ENCODE results near the gene MUC5AC. TPM values are rescaled to one million over a fixed set of nuclear protein-coding genes. Genes with fewer than 3 reads are reported as not detected.

Gene MUC5AC
- total RNA-seq, 6 experiments from 2014 or later = not detected

GRCh38 chr11:1200611-1201191, 42.9 kb downstream of the MUC5AC start:
- Mint-ChIP-seq H3K27me3 (ENCODE audit: insufficient read depth) (peaks cover 8% of the 10 kb centered on the region), H3K4me1 (ENCODE audit: low read depth) (no peaks in the 10 kb centered on the region), H3K36me3 (ENCODE audit: low read depth) (no peaks in the 10 kb centered on the region), H3K4me3 (no peak overlapping the region), H3K9me3 (no peaks in the 10 kb centered on the region), H3K27ac (no peak overlapping the region)
- TF ChIP-seq CTCF (IDR thresholded peaks at IDR 0.05) = no peak
- DNase-seq = no peak

- no peaks in the 10 kb centered on the region for H3K4me1 Mint-ChIP-seq (ENCODE audit: low read depth)
- H3K4me3 Mint-ChIP-seq = no peak overlapping the region
- H3K27me3 Mint-ChIP-seq (ENCODE audit: insufficient read depth) = peaks cover 8% of the 10 kb centered on the region
- DNase-seq = no peak
- no peak overlapping the region for H3K27ac Mint-ChIP-seq
- H3K9me3 Mint-ChIP-seq = no peaks in the 10 kb centered on the region
- no peaks in the 10 kb centered on the region for H3K36me3 Mint-ChIP-seq (ENCODE audit: low read depth)
- no peak for TF ChIP-seq CTCF (IDR thresholded peaks at IDR 0.05)
These were observed 43.8 kb downstream of the MUC5AC start for GRCh38 chr11:1201395-1202153.

GRCh38 chr11:1202154-1202775, 44.5 kb downstream of the MUC5AC start:
- Mint-ChIP-seq H3K4me1 (ENCODE audit: low read depth) (no peaks in the 10 kb centered on the region), H3K9me3 (no peaks in the 10 kb centered on the region), H3K27me3 (ENCODE audit: insufficient read depth) (peaks cover 11% of the 10 kb centered on the region), H3K36me3 (ENCODE audit: low read depth) (no peaks in the 10 kb centered on the region), H3K27ac (no peak overlapping the region), H3K4me3 (no peak overlapping the region)
- TF ChIP-seq CTCF (IDR thresholded peaks at IDR 0.05) = no peak
- no peak for DNase-seq

GRCh38 chr11:1202776-1203504, 45.2 kb downstream of the MUC5AC start:
- Mint-ChIP-seq H3K9me3 (no peaks in the 10 kb centered on the region), H3K27ac (no peak overlapping the region), H3K4me1 (ENCODE audit: low read depth) (no peaks in the 10 kb centered on the region), H3K36me3 (ENCODE audit: low read depth) (no peaks in the 10 kb centered on the region), H3K27me3 (ENCODE audit: insufficient read depth) (peaks cover 12% of the 10 kb centered on the region), H3K4me3 (no peak overlapping the region)
- no peak for DNase-seq
- TF ChIP-seq CTCF (IDR thresholded peaks at IDR 0.05) = peak; percentile 94

- H3K27me3 Mint-ChIP-seq (ENCODE audit: insufficient read depth) = peaks cover 14% of the 10 kb centered on the region
- no peaks in the 10 kb centered on the region for H3K4me1 Mint-ChIP-seq (ENCODE audit: low read depth)
- DNase-seq = no peak
- H3K36me3 Mint-ChIP-seq (ENCODE audit: low read depth) = no peaks in the 10 kb centered on the region
- no peak overlapping the region for H3K27ac Mint-ChIP-seq
- no peak for TF ChIP-seq CTCF (IDR thresholded peaks at IDR 0.05)
- no peaks in the 10 kb centered on the region for H3K9me3 Mint-ChIP-seq
- no peak overlapping the region for H3K4me3 Mint-ChIP-seq
These were observed 45.9 kb downstream of the MUC5AC start for GRCh38 chr11:1203505-1204271.

All from HFFc6 (cell line).